ENCODE data around the gene LSAMP.

The LSAMP gene

DNA sequence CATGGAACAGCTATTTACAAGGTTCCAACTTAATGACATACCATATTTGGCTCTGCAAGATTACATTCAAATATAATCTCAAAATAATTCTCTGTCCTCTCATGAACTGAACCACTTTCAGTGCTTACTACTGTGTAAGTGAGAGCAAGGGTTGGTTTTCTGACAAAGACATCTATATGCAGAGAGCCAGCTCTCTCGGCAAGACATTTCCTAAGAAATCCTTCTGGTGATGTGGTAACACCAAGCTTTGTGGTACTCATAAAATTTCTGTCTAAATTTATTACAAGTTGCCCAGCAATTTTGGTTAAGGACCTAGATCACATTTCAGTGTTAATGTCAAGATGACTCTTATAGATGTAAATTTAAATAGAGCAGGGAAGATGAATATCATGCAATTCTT is 637.0 kb downstream of the LSAMP start:
- no peaks in the 10 kb centered on the region for H3K9me3 ChIP-seq (ENCODE audit: insufficient read depth, low read depth, low read length)
- H3K4me3 ChIP-seq (ENCODE audit: low read length, poor library complexity, severe bottlenecking), result no peak overlapping the region
- H3K36me3 ChIP-seq (ENCODE audit: insufficient read depth, low read length), result no peaks in the 10 kb centered on the region
- no peak overlapping the region for H3K9ac ChIP-seq (ENCODE audit: low read depth, low read length, poor library complexity, severe bottlenecking)
- no peaks in the 10 kb centered on the region for H3K27me3 ChIP-seq (ENCODE audit: insufficient read depth, low read length, poor library complexity, severe bottlenecking)
- H2AFZ ChIP-seq (ENCODE audit: low read length), result no peak overlapping the region
- H3K4me2 ChIP-seq (ENCODE audit: low read depth, low read length, poor library complexity, severe bottlenecking), result no peak overlapping the region
- TF ChIP-seq EZH2phosphoT487 (IDR thresholded peaks at IDR 0.05; ENCODE audit: borderline replicate concordance), result no peak
- TF ChIP-seq, protein P1, sequence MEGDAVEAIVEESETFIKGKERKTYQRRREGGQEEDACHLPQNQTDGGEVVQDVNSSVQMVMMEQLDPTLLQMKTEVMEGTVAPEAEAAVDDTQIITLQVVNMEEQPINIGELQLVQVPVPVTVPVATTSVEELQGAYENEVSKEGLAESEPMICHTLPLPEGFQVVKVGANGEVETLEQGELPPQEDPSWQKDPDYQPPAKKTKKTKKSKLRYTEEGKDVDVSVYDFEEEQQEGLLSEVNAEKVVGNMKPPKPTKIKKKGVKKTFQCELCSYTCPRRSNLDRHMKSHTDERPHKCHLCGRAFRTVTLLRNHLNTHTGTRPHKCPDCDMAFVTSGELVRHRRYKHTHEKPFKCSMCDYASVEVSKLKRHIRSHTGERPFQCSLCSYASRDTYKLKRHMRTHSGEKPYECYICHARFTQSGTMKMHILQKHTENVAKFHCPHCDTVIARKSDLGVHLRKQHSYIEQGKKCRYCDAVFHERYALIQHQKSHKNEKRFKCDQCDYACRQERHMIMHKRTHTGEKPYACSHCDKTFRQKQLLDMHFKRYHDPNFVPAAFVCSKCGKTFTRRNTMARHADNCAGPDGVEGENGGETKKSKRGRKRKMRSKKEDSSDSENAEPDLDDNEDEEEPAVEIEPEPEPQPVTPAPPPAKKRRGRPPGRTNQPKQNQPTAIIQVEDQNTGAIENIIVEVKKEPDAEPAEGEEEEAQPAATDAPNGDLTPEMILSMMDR (conservative IDR thresholded peaks at IDR 0.05; ENCODE audit: low read length), result no peak
- H3F3A ChIP-seq (ENCODE audit: low read depth), result no peaks in the 10 kb centered on the region
- H3K9me2 ChIP-seq (replicated peaks; ENCODE audit: low read depth, low read length), result no peaks in the 10 kb centered on the region
- no peaks in the 10 kb centered on the region for H3K4me1 ChIP-seq (ENCODE audit: insufficient read depth, low read length, poor library complexity, severe bottlenecking)
- no peaks in the 10 kb centered on the region for H4K20me1 ChIP-seq (ENCODE audit: insufficient read depth, low read length, poor library complexity, severe bottlenecking)
- H3K79me2 ChIP-seq (ENCODE audit: insufficient read depth, low read length), result no peaks in the 10 kb centered on the region

DNA sequence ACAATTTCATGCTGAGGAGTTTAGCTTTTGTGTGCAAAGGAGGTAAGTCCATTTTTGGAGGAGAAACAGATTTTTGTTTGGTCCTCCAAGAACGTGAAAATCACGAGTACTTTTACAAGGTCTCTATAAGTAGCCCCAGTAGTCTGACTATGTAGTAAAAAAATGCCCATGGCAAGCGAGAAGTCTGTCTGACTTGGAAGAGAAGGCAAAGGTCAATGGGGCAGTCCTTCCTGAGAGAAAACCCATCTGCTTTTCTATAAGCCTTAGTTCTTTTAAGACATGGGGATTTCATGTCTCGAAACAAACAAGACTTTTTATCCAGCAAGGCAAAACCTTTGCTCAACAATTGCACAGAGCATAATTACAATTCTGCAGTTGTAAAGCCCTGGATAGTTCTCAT is 638.8 kb downstream of the LSAMP start:
- no peaks in the 10 kb centered on the region for H3K27me3 ChIP-seq (ENCODE audit: insufficient read depth, low read length, poor library complexity, severe bottlenecking)
- no peak overlapping the region for H3K9ac ChIP-seq (ENCODE audit: low read depth, low read length, poor library complexity, severe bottlenecking)
- no peak overlapping the region for H3K4me3 ChIP-seq (ENCODE audit: low read length, poor library complexity, severe bottlenecking)
- H3F3A ChIP-seq (ENCODE audit: low read depth), result no peaks in the 10 kb centered on the region
- no peaks in the 10 kb centered on the region for H3K4me1 ChIP-seq (ENCODE audit: insufficient read depth, low read length, poor library complexity, severe bottlenecking)
- H4K20me1 ChIP-seq (ENCODE audit: insufficient read depth, low read length, poor library complexity, severe bottlenecking), result no peaks in the 10 kb centered on the region
- H2AFZ ChIP-seq (ENCODE audit: low read length), result no peak overlapping the region
- no peaks in the 10 kb centered on the region for H3K79me2 ChIP-seq (ENCODE audit: insufficient read depth, low read length)
- H3K4me2 ChIP-seq (ENCODE audit: low read depth, low read length, poor library complexity, severe bottlenecking), result no peak overlapping the region
- no peaks in the 10 kb centered on the region for H3K9me3 ChIP-seq (ENCODE audit: insufficient read depth, low read depth, low read length)
- H3K9me2 ChIP-seq (replicated peaks; ENCODE audit: low read depth, low read length), result no peaks in the 10 kb centered on the region
- no peak for TF ChIP-seq EZH2phosphoT487 (IDR thresholded peaks at IDR 0.05; ENCODE audit: borderline replicate concordance)
- TF ChIP-seq, protein P1 (conservative IDR thresholded peaks at IDR 0.05; ENCODE audit: low read length), result no peak
- no peaks in the 10 kb centered on the region for H3K36me3 ChIP-seq (ENCODE audit: insufficient read depth, low read length)

DNA sequence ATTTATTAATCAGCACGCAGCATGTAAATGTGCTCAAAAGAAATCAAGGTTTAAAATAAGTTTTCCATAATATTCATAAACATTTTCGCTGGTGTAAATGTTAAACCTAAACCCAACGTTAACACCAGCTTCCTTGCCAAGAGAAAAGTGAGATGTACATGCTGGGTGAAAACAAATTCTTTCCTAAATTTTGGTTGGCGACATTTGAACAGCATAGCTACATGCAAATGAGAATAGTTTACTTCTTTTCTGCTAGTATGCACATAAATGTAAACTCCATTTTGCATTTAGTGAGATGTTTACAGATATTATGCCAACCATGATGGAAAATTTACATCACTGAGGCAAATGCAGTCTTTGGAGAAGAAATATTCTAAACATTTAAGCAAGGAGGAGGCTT is 639.8 kb downstream of the LSAMP start:
- H4K20me1 ChIP-seq (ENCODE audit: insufficient read depth, low read length, poor library complexity, severe bottlenecking), result no peaks in the 10 kb centered on the region
- no peaks in the 10 kb centered on the region for H3F3A ChIP-seq (ENCODE audit: low read depth)
- H3K4me3 ChIP-seq (ENCODE audit: low read length, poor library complexity, severe bottlenecking), result no peak overlapping the region
- no peaks in the 10 kb centered on the region for H3K79me2 ChIP-seq (ENCODE audit: insufficient read depth, low read length)
- H3K36me3 ChIP-seq (ENCODE audit: insufficient read depth, low read length), result no peaks in the 10 kb centered on the region
- no peaks in the 10 kb centered on the region for H3K27me3 ChIP-seq (ENCODE audit: insufficient read depth, low read length, poor library complexity, severe bottlenecking)
- TF ChIP-seq, protein P1 (conservative IDR thresholded peaks at IDR 0.05; ENCODE audit: low read length), result no peak
- TF ChIP-seq EZH2phosphoT487 (IDR thresholded peaks at IDR 0.05; ENCODE audit: borderline replicate concordance), result no peak
- H3K9me3 ChIP-seq (ENCODE audit: insufficient read depth, low read depth, low read length), result no peaks in the 10 kb centered on the region
- H3K9ac ChIP-seq (ENCODE audit: low read depth, low read length, poor library complexity, severe bottlenecking), result no peak overlapping the region
- no peaks in the 10 kb centered on the region for H3K4me1 ChIP-seq (ENCODE audit: insufficient read depth, low read length, poor library complexity, severe bottlenecking)
- no peak overlapping the region for H2AFZ ChIP-seq (ENCODE audit: low read length)
- H3K9me2 ChIP-seq (replicated peaks; ENCODE audit: low read depth, low read length), result no peaks in the 10 kb centered on the region
- no peak overlapping the region for H3K4me2 ChIP-seq (ENCODE audit: low read depth, low read length, poor library complexity, severe bottlenecking)
